IMR-90 (cell line): ENCODE measurements around the gene SLC2A1. TPM values are rescaled to one million over a fixed set of nuclear protein-coding genes. Genes with fewer than 3 reads are reported as not detected.

ENCODE experiments used
- ATAC-seq: fragments of 200-7000 bp; cut with Tn5 transposase; 2 replicates; pipeline ENCODE4 v1.9.1; 2020; ENCODE audit warnings: low read depth, mild to moderate bottlenecking, moderate library complexity
- BruUV-seq: library from RNA; stranded (reverse); fragments of 400-500 nt; replicated peaks from 2 replicates; lab custom pipeline; 2021; lab: Mats Ljungman, UMichigan
- CTCF ChIA-PET: fragments of 300-600 bp; formaldehyde crosslinking; extraction: SDS; loops from one replicate; lab custom pipeline; 2021; ENCODE audit warnings: antibody characterized with exemption; lab: Yijun Ruan, JAX
- POLR2A ChIA-PET: fragments of 300-600 bp; sonication (Branson Sonifier 250); formaldehyde crosslinking; loops from one replicate; lab custom pipeline; 2022; ENCODE audit warnings: antibody characterized with exemption; ENCODE audit not compliant: unreplicated experiment; lab: Charles Lee
- DNase-seq: peaks from one replicate; pipeline ENCODE4 v3.0.0; 2013
- H2AFZ ChIP-seq: replicated peaks from 2 replicates; pipeline ENCODE3; 2013; ENCODE audit warnings: low read length, mild to moderate bottlenecking; ENCODE audit not compliant: poor library complexity
- H2AK5ac ChIP-seq: 2 replicates; pipeline ENCODE4 v1.6.1; 2013; ENCODE audit warnings: low read depth, low read length, inconsistent platforms
- H2AK9ac ChIP-seq: replicated peaks from 2 replicates; pipeline ENCODE3; 2013; ENCODE audit warnings: mild to moderate bottlenecking, low read depth, low read length, moderate library complexity; ENCODE audit not compliant: poor library complexity
- H2BK120ac ChIP-seq: 2 replicates; pipeline ENCODE4 v1.6.1; 2013; ENCODE audit warnings: low read depth, low read length, inconsistent platforms
- H2BK15ac ChIP-seq: 3 replicates; pipeline ENCODE4 v1.6.1; 2013; ENCODE audit warnings: low read depth, low read length, inconsistent platforms
- H2BK20ac ChIP-seq: 2 replicates; pipeline ENCODE4 v1.6.1; 2013; ENCODE audit warnings: low read depth, mild to moderate bottlenecking, inconsistent platforms, low read length, moderate library complexity
- H2BK5ac ChIP-seq: 2 replicates; pipeline ENCODE4 v1.6.1; 2013; ENCODE audit warnings: mild to moderate bottlenecking, low read depth, low read length, inconsistent platforms; ENCODE audit not compliant: poor library complexity, severe bottlenecking
- H3K14ac ChIP-seq: replicated peaks from 2 replicates; pipeline ENCODE4 v1.6.1; 2013; ENCODE audit warnings: low read depth, low read length, inconsistent platforms
- H3K18ac ChIP-seq: 2 replicates; pipeline ENCODE4 v1.6.1; 2013; ENCODE audit warnings: low read depth, low read length, control low read depth
- H3K23ac ChIP-seq: 2 replicates; pipeline ENCODE4 v1.6.1; 2013; ENCODE audit warnings: low read depth, low read length, inconsistent platforms
- H3K27ac ChIP-seq: 2 replicates; pipeline ENCODE4 v1.5.1; 2013; ENCODE audit warnings: mild to moderate bottlenecking, control low read depth, low read length; ENCODE audit not compliant: insufficient read depth
- H3K27me3 ChIP-seq: 2 replicates; pipeline ENCODE4 v1.6.1; 2013; ENCODE audit warnings: low read length; ENCODE audit not compliant: control insufficient read depth, insufficient read depth
- H3K36me3 ChIP-seq: 2 replicates; pipeline ENCODE4 v1.6.1; 2013; ENCODE audit warnings: low read length, mixed read lengths; ENCODE audit not compliant: control insufficient read depth, insufficient read depth
- H3K4ac ChIP-seq: 2 replicates; pipeline ENCODE4 v1.6.1; 2013; ENCODE audit warnings: low read depth, low read length, inconsistent platforms
- H3K4me1 ChIP-seq: 2 replicates; pipeline ENCODE4 v1.6.1; 2013; ENCODE audit warnings: low read length, mixed read lengths; ENCODE audit not compliant: control insufficient read depth, insufficient read depth
- H3K4me2 ChIP-seq: 2 replicates; pipeline ENCODE4 v1.6.1; 2013; ENCODE audit warnings: low read depth, mild to moderate bottlenecking, control low read depth, low read length, moderate library complexity
- H3K4me3 ChIP-seq: 2 replicates; pipeline ENCODE4 v1.5.1; 2013; ENCODE audit warnings: low read depth, mild to moderate bottlenecking, control low read depth, low read length, moderate library complexity; ENCODE audit not compliant: insufficient read depth
- H3K56ac ChIP-seq: 2 replicates; pipeline ENCODE4 v1.6.1; 2013; ENCODE audit warnings: low read length, inconsistent platforms; ENCODE audit not compliant: insufficient read depth; ENCODE audit errors: extremely low read depth
- H3K79me1 ChIP-seq, 2 experiments: 2 replicates each; pipeline ENCODE4 v1.6.1; 2013; ENCODE audit warnings: low read length in 2 of 2, inconsistent platforms in 1 of 2, low read depth in 1 of 2
- H3K9ac ChIP-seq: 2 replicates; pipeline ENCODE4 v1.6.1; 2013; ENCODE audit warnings: low read depth, low read length, control low read depth
- H3K9me1 ChIP-seq: 2 replicates; pipeline ENCODE4 v1.6.1; 2013; ENCODE audit warnings: low read length, inconsistent platforms; ENCODE audit not compliant: insufficient read depth
- H3K9me3 ChIP-seq: 2 replicates; pipeline ENCODE4 v1.6.1; 2013; ENCODE audit warnings: low read length; ENCODE audit not compliant: control insufficient read depth, insufficient read depth
- H4K20me1 ChIP-seq: 2 replicates; pipeline ENCODE4 v1.6.1; 2013; ENCODE audit warnings: low read length, inconsistent platforms; ENCODE audit not compliant: insufficient read depth
- H4K5ac ChIP-seq: 2 replicates; pipeline ENCODE4 v1.6.1; 2013; ENCODE audit warnings: mild to moderate bottlenecking, low read depth, low read length, control low read depth
- H4K8ac ChIP-seq, 2 experiments: 2 replicates each; pipeline ENCODE4 v1.6.1; 2013; ENCODE audit warnings: low read depth in 2 of 2, low read length in 2 of 2, control low read depth in 1 of 2, inconsistent platforms in 1 of 2
- H4K91ac ChIP-seq: 2 replicates; pipeline ENCODE4 v1.6.1; 2013; ENCODE audit warnings: low read depth, low read length, inconsistent platforms; ENCODE audit not compliant: insufficient read depth
- BHLHE40 ChIP-seq: fragments of 150-350 bp; IDR thresholded peaks from 2 replicates; pipeline ENCODE4 v1.6.1; 2016; ENCODE audit warnings: mild to moderate bottlenecking, low read depth, low read length
- CEBPB ChIP-seq: IDR thresholded peaks from 2 replicates; pipeline ENCODE4 v1.6.1; 2012; ENCODE audit warnings: low read depth, low read length, improper control_type of control experiment
- CHD1 ChIP-seq: IDR thresholded peaks from 2 replicates; pipeline ENCODE4 v1.6.1; 2012; ENCODE audit warnings: low read depth, low read length, improper control_type of control experiment
- CTCF ChIP-seq: conservative IDR thresholded peaks from 2 replicates; pipeline ENCODE4 v1.5.1; 2012; ENCODE audit warnings: mild to moderate bottlenecking, low read depth, low read length, improper control_type of control experiment
- ELK1 ChIP-seq: fragments of 150-350 bp; IDR thresholded peaks from 2 replicates; pipeline ENCODE4 v1.6.1; 2016; ENCODE audit warnings: low read depth, mild to moderate bottlenecking, low read length, moderate library complexity, borderline replicate concordance
- FOS ChIP-seq: fragments of 150-350 bp; IDR thresholded peaks from 2 replicates; pipeline ENCODE4 v1.6.1; 2016; ENCODE audit warnings: low read depth, low read length
- MAFK ChIP-seq: IDR thresholded peaks from 2 replicates; pipeline ENCODE4 v1.6.1; 2012; ENCODE audit warnings: low read depth, low read length, improper control_type of control experiment
- MAZ ChIP-seq: IDR thresholded peaks from 2 replicates; pipeline ENCODE4 v1.6.1; 2012; ENCODE audit warnings: low read depth, mild to moderate bottlenecking, low read length, improper control_type of control experiment, moderate library complexity, borderline replicate concordance
- MXI1 ChIP-seq: IDR thresholded peaks from 2 replicates; pipeline ENCODE4 v1.6.1; 2012; ENCODE audit warnings: low read depth, mild to moderate bottlenecking, low read length, moderate library complexity, borderline replicate concordance
- NFE2L2 ChIP-seq: fragments of 150-350 bp; IDR thresholded peaks from 2 replicates; pipeline ENCODE4 v1.6.1; 2016; ENCODE audit warnings: low read depth, mild to moderate bottlenecking, low read length
- POLR2A ChIP-seq: IDR thresholded peaks from 2 replicates; pipeline ENCODE4 v1.6.1; 2012; ENCODE audit warnings: mild to moderate bottlenecking, low read depth, low read length
- RAD21 ChIP-seq: IDR thresholded peaks from 2 replicates; pipeline ENCODE4 v1.6.1; 2012; ENCODE audit warnings: low read length, improper control_type of control experiment
- RCOR1 ChIP-seq: IDR thresholded peaks from 2 replicates; pipeline ENCODE4 v1.6.1; 2012; ENCODE audit warnings: mild to moderate bottlenecking, low read length, improper control_type of control experiment; ENCODE audit not compliant: insufficient replicate concordance
- RFX5 ChIP-seq: IDR thresholded peaks from 2 replicates; pipeline ENCODE4 v1.8.0; 2012; ENCODE audit warnings: low read depth, mild to moderate bottlenecking, low read length, moderate library complexity
- SMC3 ChIP-seq: fragments of 150-350 bp; IDR thresholded peaks from 2 replicates; pipeline ENCODE4 v1.6.1; 2016; ENCODE audit warnings: low read depth, mild to moderate bottlenecking, antibody characterized with exemption, low read length, moderate library complexity
- USF2 ChIP-seq: fragments of 150-350 bp; IDR thresholded peaks from 2 replicates; pipeline ENCODE4 v1.6.1; 2017; ENCODE audit warnings: mild to moderate bottlenecking, antibody characterized with exemption, low read length, low read depth
- WGBS, 2 experiments: methylation state at CpG; one replicate each; pipeline versions ENCODE4 v1.1.5 to v1.1.7; 2013; ENCODE audit warnings: missing lambda C conversion rate in 2 of 2; ENCODE audit not compliant: insufficient read length in 1 of 2; ENCODE audit errors: extremely low coverage in 2 of 2; 5-methylcytosine and 5-hydroxymethylcytosine counted together
- dilution Hi-C: fragments of 300-500 bp; cut with HindIII; formaldehyde crosslinking; loops from one replicate; pipeline ENCODE4 v1.14.3; 2018; ENCODE audit warnings: low sequenced_read_pairs; ENCODE audit not compliant: unreplicated experiment
- in situ Hi-C: fragments of 300-500 bp; cut with MboI; formaldehyde crosslinking; loops from 3 replicates; pipeline ENCODE4 v1.14.3; 2019; ENCODE audit warnings: low sequenced_read_pairs, inconsistent platforms, mixed read lengths
- intact Hi-C: fragments of 100-400 bp; cut with micrococcal nuclease; formaldehyde crosslinking; loops from 2 replicates; pipeline ENCODE4 v1.10.0; 2022
- polyA plus RNA-seq, 3 experiments: library from polyadenylated mRNA; depleted of rRNA; stranded (reverse); fragments of >200 nt; gene quantifications; 2 replicates each; pipeline ENCODE4 v1.2.3, GENCODE V29; 2012; ENCODE audit warnings: low replicate concordance in 1 of 3
- total RNA-seq: library from RNA; depleted of rRNA; stranded (reverse); fragments of >200 nt; gene quantifications from 2 replicates; pipeline ENCODE4 v1.2.3, GENCODE V29; 2012

SLC2A1 gene
- total and polyA plus RNA-seq, 2 of the 4 experiments (the other 2 are of a cell fraction), result 200 to 395 TPM

GRCh38 chr1:42990757-42991346 lies 32.2 kb upstream of the SLC2A1 start:
- H3K14ac ChIP-seq, result no peak overlapping the region
- no peaks in the 10 kb centered on the region for H3K27me3 ChIP-seq
- H3K9me1 ChIP-seq, result no peaks in the 10 kb centered on the region
- H4K20me1 ChIP-seq, result no peaks in the 10 kb centered on the region
- no peak overlapping the region for H3K4me3 ChIP-seq
- H3K18ac ChIP-seq, result no peak overlapping the region
- TF ChIP-seq RFX5 (no peak), SMC3 (no peak), POLR2A (no peak), ELK1 (no peak), CHD1 (no peak), MAFK (no peak), MAZ (no peak), USF2 (no peak), RCOR1 (no peak), CTCF (no peak), CEBPB (no peak), MXI1 (no peak), NFE2L2 (no peak), RAD21 (no peak), FOS (no peak), BHLHE40 (no peak)
- no peaks in the 10 kb centered on the region for H3K79me1 ChIP-seq
- CTCF ChIA-PET, result no interaction called here
- H3K36me3 ChIP-seq, result peaks cover 3% of the 10 kb centered on the region; the same call in 1 of the 2 replicates
- no peaks in the 10 kb centered on the region for H3K4me1 ChIP-seq
- dilution Hi-C loops, result no loop called here
- 40% methylated on average over 1 of the region's 9 CpGs; no CpG with 5 or more reads in 1 of the 2 experiments for WGBS, 2 experiments
- H3K4ac ChIP-seq, result no peak overlapping the region
- no peak overlapping the region for H4K91ac ChIP-seq
- intact Hi-C loops, result no loop called here
- H2BK5ac ChIP-seq, result no peak overlapping the region
- no peaks in the 10 kb centered on the region for H3K9me3 ChIP-seq
- no peak overlapping the region for H2BK15ac ChIP-seq
- ATAC-seq (no peak), DNase-seq (no peak)
- H3K4me2 ChIP-seq, result no peak overlapping the region
- POLR2A ChIA-PET, result no interaction called here
- H4K8ac ChIP-seq, result no peak overlapping the region
- no TSS peak for BruUV-seq
- no peak overlapping the region for H3K23ac ChIP-seq
- no peak overlapping the region for H2BK120ac ChIP-seq
- H3K9ac ChIP-seq, result no peak overlapping the region
- no peak overlapping the region for H2AK9ac ChIP-seq
- no peak overlapping the region for H2AFZ ChIP-seq
- H2BK20ac ChIP-seq, result no peak overlapping the region
- H3K56ac ChIP-seq, result no peak overlapping the region
- no peak overlapping the region for H3K27ac ChIP-seq
- no peak overlapping the region for H2AK5ac ChIP-seq
- in situ Hi-C loops, result no loop called here
- H4K5ac ChIP-seq, result no peak overlapping the region
